ENCODE results near the gene RNF222.

Gene RNF222

GRCh38 chr17:8397636-8398035 is at the start of gene RNF222:
RNF222 (minus strand) TSS chr17:8397827; CDS start chr17:8393461, 4,366 bp downstream.
- no peak for DNase-seq

GRCh38 chr17:8445536-8445935 is 47.9 kb upstream of the RNF222 start:
- no peak for DNase-seq

- DNase-seq: no peak
These were observed 46.9 kb upstream of the RNF222 start for GRCh38 chr17:8444494-8444893.

- DNase-seq: no peak
These were observed 46.1 kb upstream of the RNF222 start for GRCh38 chr17:8443756-8444155.

- no peak for DNase-seq
These were observed 44.7 kb upstream of the RNF222 start for GRCh38 chr17:8442310-8442709.

GRCh38 chr17:8441690-8442089 is 44.1 kb upstream of the RNF222 start:
- no peak for DNase-seq

GRCh38 chr17:8439681-8440080 is 42.1 kb upstream of the RNF222 start:
- no peak for DNase-seq

GRCh38 chr17:8438441-8438840 is 40.8 kb upstream of the RNF222 start:
- no peak for DNase-seq

GRCh38 chr17:8436844-8437171 is 39.2 kb upstream of the RNF222 start:
- no peak for DNase-seq

- peak; percentile 86 for DNase-seq
These were observed 38.7 kb upstream of the RNF222 start for GRCh38 chr17:8436169-8436843.

GRCh38 chr17:8435245-8436168 is 37.9 kb upstream of the RNF222 start, which contains the start of gene NDEL1:
NDEL1 (plus strand) TSS chr17:8435884; CDS start chr17:8444272, 8,388 bp downstream.
- peak; percentile 91 for DNase-seq

GRCh38 chr17:8430966-8431365 is 33.3 kb upstream of the RNF222 start:
- DNase-seq: no peak

- no peak for DNase-seq
These were observed 29.2 kb upstream of the RNF222 start for GRCh38 chr17:8426802-8427201.

GRCh38 chr17:8426094-8426720 is 28.6 kb upstream of the RNF222 start:
- DNase-seq: no peak

GRCh38 chr17:8421571-8421970 is 23.9 kb upstream of the RNF222 start:
- DNase-seq: no peak

- DNase-seq: no peak
These were observed 22.7 kb upstream of the RNF222 start for GRCh38 chr17:8420041-8420934.

- no peak for DNase-seq
These were observed 21.7 kb upstream of the RNF222 start for GRCh38 chr17:8419305-8419704.

- no peak for DNase-seq
These were observed 20.8 kb upstream of the RNF222 start for GRCh38 chr17:8418471-8418870.

GRCh38 chr17:8417806-8418205 is 20.2 kb upstream of the RNF222 start:
- no peak for DNase-seq

GRCh38 chr17:8413938-8414337 is 16.3 kb upstream of the RNF222 start:
- no peak for DNase-seq

- no peak for DNase-seq
These were observed 15.7 kb upstream of the RNF222 start for GRCh38 chr17:8413328-8413727.

GRCh38 chr17:8412089-8412488 is 14.5 kb upstream of the RNF222 start:
- no peak for DNase-seq

GRCh38 chr17:8410883-8411238 is 13.2 kb upstream of the RNF222 start:
- no peak for DNase-seq
